HG03097 (cell line): ENCODE results near the gene TOP2A.
"Not testable (repeated sequence)": the region's sequence is repeated elsewhere in the genome, so short reads cannot be mapped to it uniquely, and the experiment has no call there.

Source experiments
- ATAC-seq: cut with Tn5 transposase; IDR thresholded peaks from one replicate; pipeline ENCODE4 v1.9.1; 2021; ENCODE audit not compliant: unreplicated experiment, low FRiP score

Gene TOP2A

DNA sequence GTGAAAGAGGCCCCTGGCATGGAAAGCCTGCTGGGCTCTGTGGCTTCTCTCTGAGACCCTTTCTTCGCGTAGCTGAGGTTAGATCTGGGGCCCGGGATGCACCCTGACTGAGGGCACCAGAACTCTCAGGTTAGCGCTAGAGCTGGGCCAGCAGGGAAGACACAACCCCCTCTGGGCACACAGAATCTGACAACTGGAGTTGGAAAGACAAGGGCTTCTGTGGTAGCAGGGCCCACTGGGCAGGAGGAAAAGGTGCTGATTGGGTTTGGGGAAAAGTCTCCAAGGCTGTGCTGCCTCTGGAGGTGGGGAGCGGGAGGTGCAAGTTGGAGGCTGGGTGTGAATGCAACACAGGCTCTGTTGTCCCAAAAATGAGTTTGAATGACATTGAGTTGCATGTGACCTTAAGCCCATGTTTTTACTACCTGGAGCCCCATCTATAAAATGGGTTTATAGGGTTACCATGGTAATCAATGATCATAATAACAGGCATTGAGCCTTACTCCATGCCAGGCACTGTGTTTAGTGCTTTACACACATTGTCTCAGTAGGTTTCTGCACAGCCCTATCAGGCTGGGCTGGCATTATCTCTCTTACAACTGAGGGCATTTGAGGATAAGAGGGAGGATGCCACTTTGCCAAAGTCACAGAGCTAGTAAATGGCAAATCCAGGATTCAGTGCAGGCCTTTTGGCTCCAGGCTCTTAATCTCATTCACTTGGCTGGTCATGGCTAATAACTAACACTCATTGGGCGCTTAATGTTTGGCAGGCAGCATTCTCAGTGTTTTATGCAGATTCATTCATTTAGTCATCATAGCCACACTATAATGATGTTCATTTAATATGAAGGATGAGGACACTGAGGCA lies 16.1 kb upstream of the TOP2A start:
- no peak for ATAC-seq

- ATAC-seq, result no peak
These were observed 15.3 kb upstream of the TOP2A start for GRCh38 chr17:40432864-40433528.

GRCh38 chr17:40431231-40431602 lies 13.5 kb upstream of the TOP2A start:
- no peak for ATAC-seq

DNA sequence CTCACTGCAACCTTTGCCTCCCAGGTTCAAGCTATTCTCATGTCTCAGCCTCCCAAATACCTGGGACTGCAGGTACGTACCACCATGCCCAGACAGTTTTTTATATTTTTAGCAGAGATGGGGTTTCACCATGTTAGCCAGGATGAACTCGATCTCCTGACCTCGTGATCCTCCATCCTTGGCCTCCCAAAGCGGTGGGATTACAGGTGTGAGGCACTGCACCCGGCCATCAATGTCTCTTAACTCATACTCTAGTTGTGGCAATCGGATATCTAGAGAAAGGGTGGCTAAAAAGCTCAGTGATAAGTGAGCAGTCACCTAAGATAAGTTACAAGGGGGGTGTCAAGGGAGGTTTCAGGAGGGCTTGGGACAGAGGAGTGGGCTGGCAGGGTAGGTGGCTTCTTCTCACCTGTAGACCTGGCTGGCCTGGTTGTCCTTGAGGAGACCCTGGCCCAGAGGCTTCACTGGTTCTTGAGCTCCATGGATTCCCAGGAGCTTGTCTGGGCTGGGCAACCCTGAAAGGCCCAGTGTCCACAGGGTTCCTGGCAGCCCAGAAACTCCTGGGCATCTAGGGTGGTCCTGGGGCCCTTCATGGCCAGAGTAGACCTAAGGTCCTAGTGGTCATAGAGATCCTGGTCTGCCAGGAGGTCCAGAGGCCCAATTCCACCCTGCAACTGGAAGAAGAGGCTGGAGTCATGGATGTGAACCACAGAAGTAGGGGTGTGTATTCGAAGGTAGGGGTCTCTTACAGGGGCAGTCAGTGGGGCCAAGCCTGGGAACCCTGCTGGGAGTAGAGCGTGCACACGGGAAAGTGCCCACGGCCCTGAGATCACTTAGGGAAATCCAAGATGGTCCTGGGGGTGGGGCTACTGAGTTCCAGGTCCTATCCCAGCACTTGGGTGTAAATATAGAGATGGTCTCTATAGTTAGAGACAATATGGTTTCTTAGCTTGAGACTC lies 12.9 kb upstream of the TOP2A start:
- ATAC-seq, result no peak

GRCh38 chr17:40427002-40427491 lies 9.4 kb upstream of the TOP2A start:
- no peak for ATAC-seq

GRCh38 chr17:40425741-40426140 lies 8.0 kb upstream of the TOP2A start:
- no peak for ATAC-seq

DNA sequence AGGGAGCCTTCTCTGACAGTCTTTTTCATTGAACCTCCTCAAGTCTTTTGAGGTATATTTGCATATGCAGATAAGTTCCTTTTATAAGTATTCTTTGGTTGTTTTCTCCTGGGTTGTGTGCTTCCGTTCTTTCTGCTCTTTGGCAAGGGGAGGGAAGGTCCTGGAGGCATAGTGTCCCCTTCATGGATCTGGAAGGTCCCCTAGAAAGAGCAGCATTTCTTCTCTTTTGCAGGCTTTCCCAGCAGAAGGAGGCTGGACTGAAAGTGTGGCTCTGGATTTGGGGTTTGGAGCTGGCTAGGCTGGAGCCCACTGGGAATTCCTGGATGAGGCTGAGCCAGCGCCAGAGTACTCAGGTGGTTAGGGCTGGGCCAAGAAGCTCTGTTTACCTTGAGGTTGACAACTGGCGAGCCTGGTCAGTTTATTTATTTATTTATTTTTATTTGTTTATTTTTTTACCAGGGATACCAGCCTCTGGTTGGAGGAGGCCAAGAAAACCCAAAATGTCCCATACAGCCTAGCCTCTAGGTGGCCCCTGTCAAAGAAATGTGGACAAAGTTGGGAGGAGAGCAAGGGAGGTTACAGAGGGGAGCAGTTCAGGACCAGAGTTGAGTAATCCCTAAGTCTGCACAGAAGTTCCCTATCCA lies 5.4 kb upstream of the TOP2A start:
- no peak for ATAC-seq

DNA sequence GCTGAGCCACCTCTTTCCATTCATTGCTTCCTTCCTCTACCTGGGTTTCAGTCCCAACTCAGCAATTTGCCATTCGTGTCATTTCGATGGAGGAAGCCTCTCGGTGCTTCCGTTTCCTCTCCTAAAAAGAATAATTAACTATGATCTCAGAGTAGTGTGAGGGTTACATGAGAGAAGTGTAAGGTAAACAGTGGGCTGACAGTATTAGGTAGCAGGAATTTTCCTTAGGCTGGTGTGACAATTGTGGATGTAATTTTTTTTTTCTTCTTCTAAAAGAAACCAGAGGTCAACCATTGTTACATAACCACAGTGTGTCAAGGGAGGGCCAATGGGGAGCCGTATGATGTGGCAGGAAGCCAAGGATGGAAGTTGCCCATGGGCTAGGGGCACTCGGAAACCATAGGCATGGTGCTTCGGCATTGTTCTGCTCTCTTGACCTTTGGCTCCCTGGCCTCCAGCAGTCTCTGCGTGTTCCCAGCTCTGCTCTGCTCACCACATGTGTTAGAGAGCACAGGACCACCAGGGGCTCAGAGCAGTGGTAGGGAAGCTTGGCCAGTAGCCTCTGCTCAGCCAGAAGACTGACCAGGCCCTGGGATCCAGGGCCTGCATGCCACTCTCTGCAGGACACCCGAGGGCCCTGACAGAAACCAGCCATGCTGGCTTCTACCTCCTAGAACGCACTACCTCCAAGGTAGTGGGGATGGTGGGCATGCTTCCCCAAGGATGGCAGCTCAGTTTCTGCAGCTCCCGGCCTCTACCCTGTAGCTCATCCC lies 2.0 kb upstream of the TOP2A start:
- ATAC-seq, result no peak

- no peak for ATAC-seq
These were observed 671 bp upstream of the TOP2A start for GRCh38 chr17:40418428-40418706.

DNA sequence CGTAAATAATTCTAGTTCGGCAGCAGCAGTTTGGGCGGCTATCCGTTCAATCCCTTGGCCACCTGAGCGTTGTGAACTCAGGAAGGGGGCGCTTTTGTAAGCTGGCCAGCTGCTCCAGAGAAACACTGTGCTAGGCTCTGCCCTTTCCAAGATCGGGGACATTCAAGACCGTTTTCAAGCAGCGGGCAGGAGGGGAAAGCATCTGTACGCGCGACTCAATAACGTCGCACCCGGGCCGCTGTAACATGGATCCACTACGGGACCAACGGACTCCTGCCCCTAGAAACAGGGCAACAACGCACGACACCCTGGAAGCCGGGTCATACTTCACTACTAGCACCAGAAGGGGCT lies 463 bp downstream of the TOP2A start:
- no peak for ATAC-seq

DNA sequence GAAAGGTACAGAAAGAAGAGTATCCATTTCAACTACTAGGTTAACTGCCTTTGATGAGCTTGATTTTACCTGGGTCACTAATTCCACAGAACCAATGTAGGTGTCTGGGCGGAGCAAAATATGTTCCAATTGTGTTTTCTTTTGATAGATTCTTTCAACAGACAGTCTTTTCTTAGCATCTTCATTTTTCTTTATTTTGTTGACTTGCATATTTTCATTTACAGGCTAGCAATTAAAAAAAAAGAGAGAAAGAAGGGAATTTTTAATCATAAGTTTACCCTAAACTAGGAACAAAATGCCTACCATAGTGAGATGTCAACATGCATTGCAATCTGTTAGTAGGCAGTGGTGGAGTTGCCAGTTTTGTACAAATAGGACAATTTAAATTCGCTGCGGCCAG lies 1.0 kb downstream of the TOP2A start:
- no peak for ATAC-seq

GRCh38 chr17:40415390-40415789 lies 2.3 kb downstream of the TOP2A start:
- ATAC-seq, result no peak

DNA sequence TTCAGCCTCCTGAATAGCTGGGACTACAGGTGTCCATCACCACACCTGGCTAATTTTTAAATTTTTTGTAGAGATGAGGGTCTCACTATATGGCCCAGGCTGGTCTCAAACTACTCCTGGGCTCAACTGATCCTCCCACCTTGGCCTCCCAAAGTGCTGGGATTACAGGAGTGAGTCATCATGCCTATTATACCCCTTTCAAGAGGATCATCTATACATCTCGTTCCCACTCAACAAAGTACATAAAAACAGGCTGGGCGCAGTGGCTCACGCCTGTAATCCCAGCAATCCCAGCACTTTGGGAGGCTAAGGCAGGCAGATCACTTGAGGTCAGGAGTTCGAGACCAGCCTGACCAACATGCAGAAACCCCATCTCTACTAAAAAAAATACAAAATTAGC lies 3.4 kb downstream of the TOP2A start:
- ATAC-seq, result not testable (repeated sequence)

- no peak for ATAC-seq
These were observed 4.8 kb downstream of the TOP2A start for GRCh38 chr17:40412880-40413279.

DNA sequence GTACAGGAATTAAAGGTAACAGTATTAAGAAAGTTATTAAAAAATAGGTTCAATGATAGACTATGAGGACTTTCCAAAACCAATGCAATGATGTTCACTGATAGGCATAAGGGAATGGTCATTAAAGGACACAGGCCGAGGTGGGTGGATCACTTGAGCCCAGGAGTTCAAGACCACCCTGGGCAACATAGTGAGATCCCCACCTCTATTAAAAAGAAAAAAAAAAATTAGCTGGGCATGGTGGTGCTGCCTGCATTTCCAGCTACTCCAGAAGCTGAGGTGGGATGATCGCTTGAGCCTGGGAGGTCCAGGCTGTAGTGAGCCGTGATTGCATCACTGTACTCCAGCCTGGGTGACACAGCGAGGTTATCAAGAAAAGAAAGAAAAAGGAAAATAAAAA lies 5.9 kb downstream of the TOP2A start:
- no peak for ATAC-seq

- ATAC-seq, result no peak
These were observed 7.6 kb downstream of the TOP2A start for GRCh38 chr17:40410082-40410481.

- ATAC-seq, result not testable (repeated sequence)
These were observed 8.2 kb downstream of the TOP2A start for GRCh38 chr17:40409540-40409939.

DNA sequence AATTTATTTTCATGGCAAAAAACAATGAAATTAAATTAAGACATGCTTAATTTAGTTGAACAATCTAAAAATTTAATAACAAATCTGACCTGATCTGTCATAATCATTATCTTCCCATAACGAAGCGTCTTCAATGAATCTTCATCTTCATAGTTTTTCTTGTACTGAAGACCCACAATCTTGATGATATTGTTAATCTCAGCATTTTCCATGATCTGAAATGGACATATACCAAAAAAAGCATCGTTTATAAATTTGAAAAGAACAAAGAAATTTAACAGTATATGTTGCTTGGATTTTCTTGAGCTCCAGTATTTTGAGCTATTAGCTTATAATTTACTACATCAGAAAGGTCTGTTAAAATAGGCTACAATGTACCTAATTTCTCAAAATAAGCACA lies 10.2 kb downstream of the TOP2A start:
- no peak for ATAC-seq

GRCh38 chr17:40404003-40404402 lies 13.7 kb downstream of the TOP2A start:
- no peak for ATAC-seq

DNA sequence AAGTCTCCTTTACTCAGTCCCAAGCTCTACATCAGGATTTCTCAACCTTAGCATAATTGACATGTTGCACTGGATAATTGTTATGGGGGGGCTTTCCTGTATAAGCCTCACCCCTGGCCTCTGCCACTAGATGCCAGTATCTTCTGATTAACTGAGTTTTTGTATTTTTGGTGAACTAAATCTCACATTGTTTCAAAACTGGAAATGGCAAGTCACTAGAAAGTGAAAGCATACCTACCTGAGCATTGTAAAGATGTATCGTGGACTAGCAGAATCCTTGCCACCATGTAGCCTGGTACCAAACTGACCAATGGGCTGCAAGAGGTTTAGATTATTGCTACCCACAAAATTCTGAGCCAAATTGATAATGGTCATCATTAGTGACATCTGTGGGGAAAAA lies 15.0 kb downstream of the TOP2A start:
- no peak for ATAC-seq
